Prostate gland (tissue), 2 donors: ENCODE measurements around the gene SPTBN1. TPM values are rescaled to one million over a fixed set of nuclear protein-coding genes. Genes with fewer than 3 reads are reported as not detected.
A peak's percentile ranks its signal among the peaks of the same experiment; 100 is the strongest.

Experiments used
- DNase-seq: peaks from one replicate; pipeline ENCODE4 v3.0.0-alpha.2; 2019; ENCODE audit warnings: low spot score
- H3K27ac ChIP-seq, 2 donors: fragments of 200-600 bp; sonication (generic); 2 replicates each; pipeline ENCODE4 v1.5.1; 2017 to 2019
- H3K27me3 ChIP-seq: fragments of 200-600 bp; sonication (generic); replicated peaks from 2 replicates; pipeline ENCODE4 v1.5.1; 2019; ENCODE audit not compliant: insufficient read depth
- H3K36me3 ChIP-seq, 2 donors: fragments of 200-600 bp; sonication (generic); 1 replicate in 1 of 2; 2 replicates in 1 of 2; pipeline versions ENCODE4 v1.5.1 to v1.8.1; 2017 to 2019
- H3K4me1 ChIP-seq: fragments of 200-600 bp; sonication (generic); replicated peaks from 2 replicates; pipeline ENCODE4 v1.5.1; 2019
- H3K4me3 ChIP-seq, 2 donors: fragments of 200-600 bp; sonication (generic); 2 replicates each; pipeline ENCODE4 v1.5.1; 2017 to 2019
- H3K9me3 ChIP-seq: fragments of 200-600 bp; sonication (generic); 2 replicates; pipeline ENCODE4 v1.5.1; 2017
- CTCF ChIP-seq, 4 experiments: fragments of 200-600 bp in 2 of 4; fragments of 450-650 bp in 2 of 4; sonication (generic) in 2 of 4; IDR thresholded peaks; 1 replicate in 3 of 4; 2 replicates in 1 of 4; pipeline ENCODE4 v1.5.1; 2016 to 2019; ENCODE audit warnings: antibody characterized with exemption in 4 of 4, mild to moderate bottlenecking in 2 of 4, moderate library complexity in 2 of 4
- POLR2A ChIP-seq: fragments of 450-650 bp; IDR thresholded peaks from one replicate; pipeline ENCODE4 v1.6.1; 2016; ENCODE audit warnings: antibody characterized with exemption, mild to moderate bottlenecking
- POLR2AphosphoS5 ChIP-seq: sonication (generic); formaldehyde crosslinking; IDR thresholded peaks from one replicate; pipeline ENCODE4 v1.6.1; 2017; ENCODE audit warnings: antibody characterized with exemption
- WGBS: methylation state at CpG from one replicate; pipeline ENCODE4 v1.1.5; 2018; 5-methylcytosine and 5-hydroxymethylcytosine counted together
- intact Hi-C: fragments of 100-400 bp; cut with DNase I; formaldehyde crosslinking; loops from one replicate; pipeline ENCODE4 v1.14.2; 2022
- total RNA-seq, 2 donors: library from RNA; depleted of rRNA; stranded (reverse); fragments of >200 nt; gene quantifications; one replicate each; pipeline ENCODE4 v1.1.0, GENCODE V29; 2016

Gene SPTBN1
- total RNA-seq, 2 donors from 2014 or later, result 146 to 348 TPM

- H3K27me3 ChIP-seq, result no peaks in the 10 kb centered on the region
- no peaks in the 10 kb centered on the region for H3K36me3 ChIP-seq
- TF ChIP-seq CTCF (IDR thresholded peaks at IDR 0.05), result no peak
- no peak for TF ChIP-seq POLR2AphosphoS5
- TF ChIP-seq POLR2A, result no peak
- WGBS, result under 1% methylated on average over 23 of the region's 30 CpGs
- H3K4me1 ChIP-seq, result peaks cover 9% of the 10 kb centered on the region
- no peak for DNase-seq
- H3K4me3 ChIP-seq, result peak overlapping the region; percentile 89 to 93
- intact Hi-C loops, result loop anchor here (10.0 kb wide), 1 partner anchor 179 kb away; no protein-coding TSS in a partner anchor
- peak overlapping the region; percentile 94 to 96 for H3K27ac ChIP-seq
- H3K9me3 ChIP-seq, result no peaks in the 10 kb centered on the region
Observed at GRCh38 chr2:54456362-54456611, 160 bp downstream of the SPTBN1 start.

- Histone ChIP-seq H3K27ac (peak overlapping the region; percentile 94 to 96), H3K4me1 (peaks cover 9% of the 10 kb centered on the region), H3K27me3 (no peaks in the 10 kb centered on the region), H3K4me3 (peak overlapping the region; percentile 89 to 93), H3K36me3 (no peaks in the 10 kb centered on the region), H3K9me3 (no peaks in the 10 kb centered on the region)
- WGBS, result 2% methylated on average over 30 of the region's 87 CpGs
- intact Hi-C loops, result loop anchor here (10.0 kb wide), 1 partner anchor 178 kb away; no protein-coding TSS in a partner anchor
- no peak for DNase-seq
- TF ChIP-seq POLR2A (no peak), CTCF (IDR thresholded peaks at IDR 0.05) (no peak), POLR2AphosphoS5 (no peak)
Observed at GRCh38 chr2:54456612-54457322, 640 bp downstream of the SPTBN1 start.

GRCh38 chr2:54457323-54458023 lies 1.3 kb downstream of the SPTBN1 start:
- WGBS, result under 1% methylated on average over 35 of the region's 35 CpGs
- peak overlapping the region; percentile 89 to 93 for H3K4me3 ChIP-seq
- DNase-seq, result no peak
- peaks cover 9% of the 10 kb centered on the region for H3K4me1 ChIP-seq
- no peaks in the 10 kb centered on the region for H3K9me3 ChIP-seq
- no peaks in the 10 kb centered on the region for H3K36me3 ChIP-seq
- intact Hi-C loops, result loop anchor here (10.0 kb wide), 1 partner anchor 177 kb away; no protein-coding TSS in a partner anchor
- TF ChIP-seq POLR2AphosphoS5 (no peak), POLR2A (no peak), CTCF (IDR thresholded peaks at IDR 0.05) (no peak)
- H3K27ac ChIP-seq, result peak overlapping the region; percentile 94 to 96
- no peaks in the 10 kb centered on the region for H3K27me3 ChIP-seq

- Histone ChIP-seq H3K4me3 (peak overlapping the region in 1 of 2 donors; percentile 93), H3K9me3 (no peaks in the 10 kb centered on the region), H3K4me1 (peaks cover 9% of the 10 kb centered on the region), H3K36me3 (no peaks in the 10 kb centered on the region), H3K27ac (peak overlapping the region in 1 of 2 donors; percentile 94), H3K27me3 (no peaks in the 10 kb centered on the region)
- intact Hi-C loops, result loop anchor here (10.0 kb wide), 1 partner anchor 176 kb away; no protein-coding TSS in a partner anchor
- DNase-seq, result no peak
- WGBS, result 12% methylated on average over 2 of the region's 2 CpGs
- TF ChIP-seq POLR2AphosphoS5, result no peak
- no peak for TF ChIP-seq POLR2A
- TF ChIP-seq CTCF (IDR thresholded peaks at IDR 0.05), result no peak
Observed at GRCh38 chr2:54459037-54459441, 2.9 kb downstream of the SPTBN1 start.
